Activated CD8-positive, alpha-beta memory T cell treated with anti-CD3 and anti-CD28 coated beads, Interleukin-2, amount 10 ng/mL, durations not matched to agents 7 days and 5 days (primary cell): ENCODE data around the gene PCNA. TPM values are rescaled to one million over a fixed set of nuclear protein-coding genes. Genes with fewer than 3 reads are reported as not detected.

Experiments
- ATAC-seq: fragments of 150-1000 bp; cut with Tn5 transposase; one replicate; pipeline ENCODE4 v1.10.0; 2021; ENCODE audit warnings: moderate library complexity
- CTCF ChIA-PET: fragments of 350-600 bp; sonication (Branson Sonifier 250); formaldehyde crosslinking; loops from one replicate; lab custom pipeline; 2021; ENCODE audit warnings: antibody characterized with exemption; lab: Charles Lee
- DNase-seq: peaks from one replicate; pipeline ENCODE4 v3.0.0-alpha.2; 2020
- H3K27ac Mint-ChIP-seq: one replicate; pipeline ENCODE4 v1.8.0; 2021; ENCODE audit warnings: mild to moderate bottlenecking, mixed read lengths
- H3K27me3 Mint-ChIP-seq: one replicate; pipeline ENCODE4 v1.8.0; 2021; ENCODE audit warnings: mixed read lengths
- H3K36me3 Mint-ChIP-seq: one replicate; pipeline ENCODE4 v1.8.0; 2021; ENCODE audit warnings: mild to moderate bottlenecking, mixed read lengths
- H3K4me1 Mint-ChIP-seq: one replicate; pipeline ENCODE4 v1.8.0; 2021; ENCODE audit warnings: mixed read lengths
- H3K4me3 Mint-ChIP-seq: one replicate; pipeline ENCODE4 v1.8.0; 2021; ENCODE audit warnings: mild to moderate bottlenecking, moderate library complexity, mixed read lengths
- H3K9me3 Mint-ChIP-seq: one replicate; pipeline ENCODE4 v1.8.0; 2022; ENCODE audit warnings: low read depth, mixed read lengths
- total RNA-seq, 2 experiments: library from RNA; stranded (reverse); gene quantifications; one replicate each; pipeline ENCODE4 v1.2.3, GENCODE V29; 2021

PCNA gene
- total RNA-seq, 2 experiments from 2014 or later, result 548 to 587 TPM

- DNase-seq, result no peak
- Mint-ChIP-seq H3K4me3 (no peak overlapping the region), H3K9me3 (no peaks in the 10 kb centered on the region), H3K27me3 (no peaks in the 10 kb centered on the region), H3K36me3 (no peaks in the 10 kb centered on the region), H3K27ac (no peak overlapping the region), H3K4me1 (peaks cover 8% of the 10 kb centered on the region)
- CTCF ChIA-PET, result interaction anchor here (3.9 kb wide), 1 partner anchor 12 kb away, joined by 23 read pairs; no protein-coding TSS in a partner anchor
- ATAC-seq, result no peak
Observed at GRCh38 chr20:5067877-5068645, 51.7 kb downstream of the PCNA start.

GRCh38 chr20:5065879-5066383 lies 53.8 kb downstream of the PCNA start:
- Mint-ChIP-seq H3K27ac (no peak overlapping the region), H3K36me3 (no peaks in the 10 kb centered on the region), H3K9me3 (no peaks in the 10 kb centered on the region), H3K4me1 (peaks cover 14% of the 10 kb centered on the region), H3K4me3 (no peak overlapping the region), H3K27me3 (no peaks in the 10 kb centered on the region)
- no peak for DNase-seq
- CTCF ChIA-PET, result interaction anchor here (1.0 to 3.9 kb wide), 3 partner anchors 10 to 35 kb away, joined by 3 to 23 read pairs (median 5); no protein-coding TSS in a partner anchor
- ATAC-seq, result no peak

GRCh38 chr20:5065166-5065878 lies 54.4 kb downstream of the PCNA start:
- Mint-ChIP-seq H3K4me1 (peaks cover 18% of the 10 kb centered on the region), H3K36me3 (no peaks in the 10 kb centered on the region), H3K9me3 (no peaks in the 10 kb centered on the region), H3K27me3 (no peaks in the 10 kb centered on the region), H3K27ac (no peak overlapping the region), H3K4me3 (no peak overlapping the region)
- no peak for DNase-seq
- CTCF ChIA-PET, result interaction anchor here (0.8 to 3.9 kb wide), 3 partner anchors 8 to 11 kb away, joined by 3 to 23 read pairs (median 4); no protein-coding TSS in a partner anchor
- no peak for ATAC-seq

Other genes starting within 250 kb of the PCNA start
- gene SLC23A2, start 118.4 kb downstream of the PCNA start, total RNA-seq, result 10 to 100 TPM; 16.1 to 16.5 TPM
- 10 to 100 TPM; 57.0 to 82.4 TPM for gene TMEM230, start 6.9 kb downstream of the PCNA start, total RNA-seq
- gene CDS2, start 7.0 kb upstream of the PCNA start, total RNA-seq, result 10 to 100 TPM; 62.2 to 63.5 TPM
- not detected for gene PROKR2, start 197.0 kb upstream of the PCNA start, total RNA-seq